Glomerular visceral epithelial cell (primary cell): ENCODE data around the gene PTPRH.

Source experiments
- DNase-seq: peaks from one replicate; pipeline ENCODE4 v3.0.0-alpha.2; 2016; ENCODE audit errors: extremely low spot score

PTPRH gene

GRCh38 chr19:55245236-55245904 lies 36.1 kb upstream of the PTPRH start:
- DNase-seq, result no peak

- no peak for DNase-seq
These were observed 34.8 kb upstream of the PTPRH start for GRCh38 chr19:55244004-55244680.

GRCh38 chr19:55242517-55242916 lies 33.2 kb upstream of the PTPRH start:
- no peak for DNase-seq

- no peak for DNase-seq
These were observed 32.7 kb upstream of the PTPRH start for GRCh38 chr19:55241935-55242464.

- no peak for DNase-seq
These were observed 32.0 kb upstream of the PTPRH start for GRCh38 chr19:55241143-55241934.

- no peak for DNase-seq
These were observed 31.4 kb upstream of the PTPRH start for GRCh38 chr19:55240713-55241020.

- DNase-seq, result no peak
These were observed 29.7 kb upstream of the PTPRH start for GRCh38 chr19:55239004-55239403.

GRCh38 chr19:55238030-55238429 lies 28.7 kb upstream of the PTPRH start:
- DNase-seq, result no peak

GRCh38 chr19:55232986-55233385 lies 23.7 kb upstream of the PTPRH start:
- no peak for DNase-seq

GRCh38 chr19:55232286-55232602 lies 22.9 kb upstream of the PTPRH start:
- DNase-seq, result no peak

GRCh38 chr19:55231391-55232285 lies 22.3 kb upstream of the PTPRH start:
- DNase-seq, result no peak

GRCh38 chr19:55230780-55231179 lies 21.5 kb upstream of the PTPRH start:
- DNase-seq, result no peak

GRCh38 chr19:55230329-55230728 lies 21.0 kb upstream of the PTPRH start:
- no peak for DNase-seq

GRCh38 chr19:55229789-55230182 lies 20.5 kb upstream of the PTPRH start:
- DNase-seq, result no peak

- no peak for DNase-seq
These were observed 20.0 kb upstream of the PTPRH start for GRCh38 chr19:55229145-55229788.

GRCh38 chr19:55228403-55229031 lies 19.2 kb upstream of the PTPRH start, which contains the start of gene TMEM86B:
Gene TMEM86B, minus strand, starts transcription at chr19:55228763. Its CDS starts 22 bp downstream, at chr19:55228741.
- DNase-seq, result no peak

- no peak for DNase-seq
These were observed 18.7 kb upstream of the PTPRH start for GRCh38 chr19:55228015-55228391.

- no peak for DNase-seq
These were observed 18.1 kb upstream of the PTPRH start for GRCh38 chr19:55227241-55228014.

GRCh38 chr19:55226788-55227187 lies 17.5 kb upstream of the PTPRH start:
- no peak for DNase-seq

- no peak for DNase-seq
These were observed 17.0 kb upstream of the PTPRH start for GRCh38 chr19:55226273-55226672.
